Neural progenitor cell (in vitro differentiated cells): ENCODE data around the gene KRTAP3-3.

Source experiments
- EZH2 ChIP-seq: fragments of 200-600 bp; sonication (generic); IDR thresholded peaks from 2 replicates; pipeline ENCODE4 v1.6.1; 2017; ENCODE audit warnings: antibody characterized with exemption, mild to moderate bottlenecking, moderate library complexity
- EZH2phosphoT487 ChIP-seq: fragments of 200-600 bp; sonication (generic); IDR thresholded peaks from 2 replicates; pipeline ENCODE4 v1.6.1; 2017; ENCODE audit warnings: antibody characterized with exemption
- TF ChIP-seq, protein P1 (sequence below): fragments of 200-600 bp; sonication (generic); IDR thresholded peaks from 2 replicates; pipeline ENCODE4 v1.5.1; 2017; ENCODE audit warnings: antibody characterized with exemption, mild to moderate bottlenecking

DNA sequence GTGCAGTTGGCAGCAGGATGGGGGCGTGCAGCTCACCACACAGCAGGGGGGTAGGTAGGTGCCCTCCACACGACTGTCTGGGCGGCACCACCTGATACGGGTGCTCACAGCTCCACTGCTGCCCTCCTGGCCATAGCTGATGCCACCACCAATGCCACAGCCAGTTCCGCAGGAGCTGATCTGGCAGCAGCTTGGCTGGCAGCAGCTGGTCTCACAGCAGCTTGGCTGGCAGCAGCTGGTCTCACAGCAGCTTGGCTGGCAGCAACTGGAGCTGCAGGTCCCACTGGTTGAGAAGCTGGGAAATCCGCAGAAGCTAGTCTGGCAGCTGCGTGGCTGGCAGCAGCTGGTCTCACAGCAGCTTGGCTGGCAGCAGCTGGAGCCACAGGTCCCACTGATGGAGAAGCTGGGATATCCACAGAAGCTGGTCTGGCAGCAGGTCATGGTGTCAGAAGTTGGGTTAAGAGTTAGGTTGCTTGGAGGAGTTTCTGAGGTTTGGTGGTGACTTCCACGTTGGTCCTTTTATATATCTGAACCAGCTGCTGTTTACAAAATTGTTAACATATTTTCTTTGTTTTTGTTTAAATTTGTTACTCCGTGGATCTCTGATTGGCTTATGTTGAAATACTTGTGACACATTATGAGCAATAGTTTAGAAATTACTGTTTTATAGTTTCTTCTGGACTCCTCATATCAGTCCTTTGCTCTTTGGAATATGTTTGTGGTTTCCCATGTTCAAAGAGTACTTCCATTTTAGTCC is 32.9 kb upstream of the KRTAP3-3 start, which contains the start of gene KRTAP1-5:
- TF ChIP-seq, protein P1, sequence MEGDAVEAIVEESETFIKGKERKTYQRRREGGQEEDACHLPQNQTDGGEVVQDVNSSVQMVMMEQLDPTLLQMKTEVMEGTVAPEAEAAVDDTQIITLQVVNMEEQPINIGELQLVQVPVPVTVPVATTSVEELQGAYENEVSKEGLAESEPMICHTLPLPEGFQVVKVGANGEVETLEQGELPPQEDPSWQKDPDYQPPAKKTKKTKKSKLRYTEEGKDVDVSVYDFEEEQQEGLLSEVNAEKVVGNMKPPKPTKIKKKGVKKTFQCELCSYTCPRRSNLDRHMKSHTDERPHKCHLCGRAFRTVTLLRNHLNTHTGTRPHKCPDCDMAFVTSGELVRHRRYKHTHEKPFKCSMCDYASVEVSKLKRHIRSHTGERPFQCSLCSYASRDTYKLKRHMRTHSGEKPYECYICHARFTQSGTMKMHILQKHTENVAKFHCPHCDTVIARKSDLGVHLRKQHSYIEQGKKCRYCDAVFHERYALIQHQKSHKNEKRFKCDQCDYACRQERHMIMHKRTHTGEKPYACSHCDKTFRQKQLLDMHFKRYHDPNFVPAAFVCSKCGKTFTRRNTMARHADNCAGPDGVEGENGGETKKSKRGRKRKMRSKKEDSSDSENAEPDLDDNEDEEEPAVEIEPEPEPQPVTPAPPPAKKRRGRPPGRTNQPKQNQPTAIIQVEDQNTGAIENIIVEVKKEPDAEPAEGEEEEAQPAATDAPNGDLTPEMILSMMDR: no peak
- TF ChIP-seq EZH2phosphoT487 (no peak), EZH2 (no peak)
